HG03159 (cell line): ENCODE data around the gene TUSC1.
"Not testable (repeated sequence)": the region's sequence is repeated elsewhere in the genome, so short reads cannot be mapped to it uniquely, and the experiment has no call there.

ENCODE experiments used
- ATAC-seq: cut with Tn5 transposase; IDR thresholded peaks from one replicate; pipeline ENCODE4 v1.9.1; 2021; ENCODE audit warnings: mild to moderate bottlenecking, moderate library complexity; ENCODE audit not compliant: unreplicated experiment

Gene TUSC1

DNA sequence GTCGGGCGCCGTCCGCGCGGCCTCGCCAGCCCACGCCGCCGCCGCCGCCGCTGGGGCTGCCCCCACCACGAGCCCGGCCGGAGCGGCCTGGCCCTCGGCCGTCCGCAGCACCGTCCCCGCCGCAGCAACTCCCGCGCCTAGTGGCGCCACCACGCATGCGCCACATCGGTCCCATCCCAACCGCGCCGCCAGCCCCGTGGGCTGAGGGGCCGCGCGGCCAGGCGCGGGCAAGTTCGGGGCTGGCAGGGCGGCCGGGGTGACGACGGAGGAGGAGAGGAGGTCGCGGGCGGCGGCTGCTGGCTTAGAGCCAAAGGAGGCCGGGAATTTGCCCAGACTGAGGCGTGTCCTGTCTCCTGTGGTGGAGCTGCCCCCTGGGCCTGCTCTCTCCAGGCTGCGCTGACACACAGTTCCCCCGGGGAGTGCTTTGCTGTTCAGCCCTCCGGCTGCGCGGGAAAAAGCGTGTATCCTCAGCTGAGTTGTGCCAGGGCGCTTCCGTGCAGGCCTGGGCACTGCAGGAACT is at the start of gene TUSC1:
TSS of gene TUSC1 (minus strand) at position 298 of the 520 bp plus-strand sequence. CDS start at position 166, 132 bp downstream.
- ATAC-seq = no peak

- ATAC-seq = no peak
Observed at GRCh38 chr9:25726871-25727410, 48.7 kb upstream of the TUSC1 start.

GRCh38 chr9:25724424-25724823 is 46.2 kb upstream of the TUSC1 start:
- ATAC-seq = no peak

DNA sequence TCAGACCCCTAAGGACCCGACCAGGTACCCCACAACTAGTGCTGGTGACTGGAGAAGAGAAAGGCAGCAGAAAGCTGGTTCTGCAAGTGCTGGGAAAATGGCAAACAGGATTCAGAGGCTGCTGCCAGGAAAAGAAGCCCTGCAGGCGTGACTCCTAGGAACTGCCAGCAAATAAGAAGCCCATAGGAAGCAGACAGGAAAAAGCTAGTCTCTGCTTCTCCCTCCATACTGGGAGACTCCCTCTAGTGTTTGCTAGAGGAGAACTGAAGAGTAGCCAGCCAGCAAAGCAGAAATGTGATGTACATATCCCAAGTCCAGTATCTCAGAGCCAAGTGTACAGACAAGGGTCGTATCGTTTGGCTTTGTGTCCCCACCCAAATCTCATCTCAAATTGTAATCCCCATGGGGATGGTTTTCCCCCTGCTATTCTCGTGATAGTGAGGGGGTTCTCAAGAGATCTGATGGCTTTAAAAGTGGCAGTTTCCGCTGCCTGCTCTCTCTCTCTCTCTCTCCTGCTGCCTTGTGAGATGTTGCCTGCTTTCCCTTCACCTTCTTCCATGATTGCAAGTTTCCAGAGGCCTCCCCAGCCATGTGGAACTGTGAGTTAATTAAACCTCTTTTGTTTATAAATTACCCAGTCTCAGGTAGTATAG is 38.1 kb upstream of the TUSC1 start:
- no peak for ATAC-seq

DNA sequence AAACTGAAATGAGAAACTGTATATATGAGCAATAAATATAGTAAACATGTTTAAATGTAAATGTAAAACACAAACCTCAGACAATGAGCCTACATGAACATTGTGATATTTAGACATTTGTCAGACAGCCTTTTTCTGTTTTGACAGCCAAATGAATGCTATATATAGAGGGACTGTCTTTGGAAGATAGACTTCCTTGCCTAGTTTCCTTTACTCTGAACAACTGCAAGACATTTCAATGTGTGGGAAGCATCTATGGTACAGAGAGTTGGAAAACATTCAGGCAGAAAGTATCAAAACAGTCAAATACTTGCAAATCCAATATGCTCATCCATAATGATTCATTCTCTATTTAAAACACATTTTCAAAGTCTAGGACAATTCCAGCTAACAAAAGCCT is 31.7 kb upstream of the TUSC1 start:
- ATAC-seq = no peak

- ATAC-seq = no peak
Observed at GRCh38 chr9:25704800-25705199, 26.6 kb upstream of the TUSC1 start.

- no peak for ATAC-seq
Observed at GRCh38 chr9:25703701-25704357, 25.6 kb upstream of the TUSC1 start.

- ATAC-seq = no peak
Observed at GRCh38 chr9:25702536-25702935, 24.3 kb upstream of the TUSC1 start.

DNA sequence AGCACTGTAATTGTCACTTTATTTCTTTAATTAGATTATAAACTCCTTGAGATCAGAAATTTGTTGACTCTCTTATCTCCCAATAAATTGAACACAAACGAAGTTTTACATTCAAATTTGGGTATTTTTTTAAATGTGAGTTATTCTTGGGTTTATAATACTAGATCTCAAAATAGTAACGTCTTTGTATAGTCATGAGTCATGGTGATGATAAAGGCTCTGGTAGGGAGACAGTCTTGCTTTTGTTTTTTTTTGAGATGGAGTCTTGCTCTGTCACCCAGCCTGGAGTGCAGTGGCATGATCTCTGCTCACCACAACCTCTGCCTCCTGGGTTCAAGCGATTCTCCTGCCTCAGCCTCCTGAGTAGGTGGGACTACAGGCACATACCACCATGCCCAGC is 22.7 kb upstream of the TUSC1 start:
- ATAC-seq = not testable (repeated sequence)

GRCh38 chr9:25700430-25700829 is 22.2 kb upstream of the TUSC1 start:
- ATAC-seq = no peak

DNA sequence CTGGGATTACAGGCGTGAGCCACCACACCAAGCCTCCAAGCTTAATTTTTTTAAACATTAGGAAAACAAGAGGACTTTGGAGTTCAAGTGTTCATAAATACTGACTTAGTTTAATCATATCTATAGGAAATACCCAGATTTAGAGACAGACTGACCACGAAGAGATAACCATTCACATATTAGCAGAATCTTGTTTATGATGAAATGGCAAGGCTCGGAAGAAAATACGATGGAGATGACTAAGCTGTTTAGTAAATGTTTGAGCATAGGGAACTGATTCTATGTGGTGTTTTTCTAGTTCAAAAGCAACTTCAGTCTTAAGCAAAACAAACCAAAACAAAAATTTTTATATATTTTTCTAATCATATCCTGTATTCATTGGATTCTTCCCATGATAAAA is 13.5 kb upstream of the TUSC1 start:
- no peak for ATAC-seq

GRCh38 chr9:25684321-25684720 is 6.1 kb upstream of the TUSC1 start:
- no peak for ATAC-seq

DNA sequence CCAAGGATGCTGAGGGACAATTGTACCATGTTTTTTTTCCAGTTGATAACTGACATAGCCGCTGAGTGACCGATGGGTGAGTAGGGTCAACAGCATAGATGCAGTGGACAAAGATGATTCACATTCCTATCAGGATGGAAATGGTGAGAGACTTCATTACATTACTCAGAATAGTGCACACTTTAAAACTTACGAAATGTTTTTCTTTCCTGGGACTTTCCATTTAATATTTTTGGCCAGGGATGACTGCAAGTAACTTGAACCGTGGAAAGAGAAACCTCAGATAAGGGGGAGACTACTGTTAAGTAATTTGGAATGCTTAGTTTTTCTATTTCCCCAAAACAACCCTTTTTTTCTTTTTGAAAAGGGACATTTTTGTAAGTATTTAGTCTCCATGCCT is 3.0 kb upstream of the TUSC1 start:
- ATAC-seq = no peak

GRCh38 chr9:25678846-25679360 is 659 bp upstream of the TUSC1 start:
- ATAC-seq = no peak

GRCh38 chr9:25677301-25678146 is 720 bp downstream of the TUSC1 start:
- ATAC-seq = no peak

DNA sequence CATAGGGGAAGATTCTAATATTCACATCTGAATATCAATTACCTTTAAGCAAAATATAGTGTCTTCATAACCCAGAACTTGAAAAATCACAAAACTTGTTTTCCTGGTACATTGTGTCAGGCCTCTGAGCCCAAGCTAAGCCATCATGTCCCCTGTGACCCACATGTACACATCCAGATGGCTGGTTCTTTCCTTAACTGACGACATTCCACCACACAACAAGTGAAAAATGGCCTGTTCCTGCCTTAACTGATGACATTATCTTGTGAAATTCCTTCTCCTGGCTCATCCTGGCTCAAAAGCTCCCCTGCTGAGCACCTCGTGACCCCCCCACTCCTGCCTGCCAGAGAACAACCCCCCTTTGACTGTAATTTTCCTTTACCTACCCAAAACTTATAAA is 2.4 kb downstream of the TUSC1 start:
- ATAC-seq = not testable (repeated sequence)

- no peak for ATAC-seq
Observed at GRCh38 chr9:25658571-25658970, 19.7 kb downstream of the TUSC1 start.

GRCh38 chr9:25654417-25654816 is 23.8 kb downstream of the TUSC1 start:
- no peak for ATAC-seq

DNA sequence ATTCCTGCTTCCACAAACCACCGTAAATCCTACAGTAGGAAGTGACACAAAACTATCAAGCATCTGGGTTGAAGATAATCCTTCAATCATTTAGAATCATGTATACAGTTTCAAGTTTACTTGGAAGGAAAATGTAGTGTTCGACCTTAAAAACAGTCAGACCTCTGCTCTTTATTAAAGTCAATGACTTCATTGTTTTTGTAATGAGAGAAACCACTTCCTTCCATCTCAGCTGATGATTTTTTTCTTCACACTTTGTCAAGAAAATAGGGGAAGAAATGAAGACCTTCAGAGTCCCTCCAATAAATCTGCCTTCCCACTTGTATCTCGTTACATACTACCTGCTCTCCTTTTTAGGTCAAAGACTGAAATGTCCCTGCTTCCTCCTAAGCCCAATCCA is 30.1 kb downstream of the TUSC1 start:
- ATAC-seq = no peak

DNA sequence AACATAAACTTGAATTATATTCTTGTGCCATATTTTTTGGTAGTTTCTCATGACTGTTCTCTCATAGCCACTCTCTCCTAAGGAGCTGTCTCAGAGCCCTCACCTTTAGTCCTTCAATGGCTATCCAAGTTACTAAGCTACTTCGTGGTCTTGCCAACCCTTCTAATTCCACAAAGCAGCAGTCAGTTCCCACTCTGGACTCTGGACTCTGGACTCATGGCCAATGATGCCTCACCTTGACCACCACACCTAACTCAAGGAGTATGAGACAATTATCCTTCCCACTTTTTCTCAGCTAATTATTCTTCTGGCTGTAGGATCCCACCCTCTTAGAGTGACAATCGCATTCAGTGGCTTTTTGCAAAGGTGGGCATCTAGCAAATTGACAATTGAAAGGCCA is 42.2 kb downstream of the TUSC1 start:
- no peak for ATAC-seq

DNA sequence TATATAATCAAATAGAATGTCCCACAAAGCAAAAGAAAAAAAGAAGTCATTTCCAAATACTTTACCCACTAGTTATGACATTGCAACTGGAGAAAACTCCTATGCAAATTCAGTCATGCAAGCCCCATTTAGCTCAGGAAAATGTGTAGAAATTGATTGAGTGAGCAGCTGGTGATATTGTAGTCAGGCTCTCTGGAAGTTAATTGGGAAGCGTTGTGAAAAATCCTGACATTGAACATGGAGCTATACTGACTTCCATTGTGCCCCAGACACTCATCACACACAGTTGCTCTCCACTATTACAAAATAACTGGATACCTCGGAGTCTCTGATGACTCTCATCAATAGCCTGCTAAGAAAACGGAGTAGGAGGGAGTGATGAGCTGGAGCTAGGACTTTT is 49.0 kb downstream of the TUSC1 start:
- no peak for ATAC-seq
